Liver (tissue), 9 donors: ENCODE measurements around the gene DGCR6L. TPM values are rescaled to one million over a fixed set of nuclear protein-coding genes. Genes with fewer than 3 reads are reported as not detected.
"Not testable (repeated sequence)": the region's sequence is repeated elsewhere in the genome, so short reads cannot be mapped to it uniquely, and the experiment has no call there.

Source experiments
- DNase-seq: peaks from one replicate; pipeline ENCODE4 v3.0.0-alpha.2; 2017; ENCODE audit warnings: low spot score
- H3K27ac ChIP-seq, 2 donors: one replicate each; pipeline ENCODE4 v1.7.0; 2013; ENCODE audit warnings: inconsistent platforms in 2 of 2, low read length in 2 of 2, control low read depth in 1 of 2, low read depth in 1 of 2, mild to moderate bottlenecking in 1 of 2
- H3K27me3 ChIP-seq, 4 donors: one replicate each; pipeline versions ENCODE4 v1.6.1 to v1.7.0; 2013; ENCODE audit warnings: low read length in 3 of 4, inconsistent platforms in 1 of 4, mild to moderate bottlenecking in 1 of 4, moderate library complexity in 1 of 4; ENCODE audit not compliant: control insufficient read depth in 4 of 4, insufficient read depth in 4 of 4
- H3K36me3 ChIP-seq, 4 donors: one replicate each; pipeline versions ENCODE4 v1.6.1 to v1.7.0; 2013; ENCODE audit warnings: low read length in 3 of 4, mild to moderate bottlenecking in 3 of 4, low read depth in 1 of 4, moderate library complexity in 1 of 4; ENCODE audit not compliant: control insufficient read depth in 4 of 4, insufficient read depth in 3 of 4
- H3K4me1 ChIP-seq, 4 donors: one replicate each; pipeline versions ENCODE4 v1.6.1 to v1.7.0; 2013; ENCODE audit warnings: low read length in 3 of 4, mild to moderate bottlenecking in 3 of 4, moderate library complexity in 1 of 4; ENCODE audit not compliant: control insufficient read depth in 4 of 4, insufficient read depth in 4 of 4
- H3K4me3 ChIP-seq, 3 donors: one replicate each; pipeline versions ENCODE4 v1.6.1 to v1.7.0; 2013; ENCODE audit warnings: low read length in 3 of 3, control low read depth in 1 of 3, low read depth in 1 of 3, mild to moderate bottlenecking in 1 of 3
- H3K9ac ChIP-seq, 2 donors: one replicate each; pipeline ENCODE4 v1.7.0; 2013; ENCODE audit warnings: low read length in 2 of 2, mild to moderate bottlenecking in 2 of 2, moderate library complexity in 2 of 2, control low read depth in 1 of 2, low read depth in 1 of 2
- H3K9me3 ChIP-seq, 4 donors: one replicate each; pipeline versions ENCODE4 v1.6.1 to v1.7.0; 2013; ENCODE audit warnings: low read length in 3 of 4; ENCODE audit not compliant: control insufficient read depth in 4 of 4
- HNF4A ChIP-seq, 2 donors: conservative IDR thresholded peaks; 2 replicates each; pipeline ENCODE4 v1.6.1; 2016; ENCODE audit warnings: antibody characterized with exemption in 2 of 2, mild to moderate bottlenecking in 2 of 2
- HNF4G ChIP-seq: IDR thresholded peaks from 2 replicates; pipeline ENCODE4 v1.6.1; 2016; ENCODE audit warnings: antibody characterized with exemption
- NR2F2 ChIP-seq: IDR thresholded peaks from 2 replicates; pipeline ENCODE4 v1.6.1; 2016; ENCODE audit warnings: antibody characterized with exemption
- TAF1 ChIP-seq: conservative IDR thresholded peaks from 2 replicates; pipeline ENCODE4 v1.6.1; 2016; ENCODE audit warnings: antibody characterized with exemption, mild to moderate bottlenecking
- YY1 ChIP-seq: IDR thresholded peaks from 2 replicates; pipeline ENCODE4 v1.6.1; 2016; ENCODE audit warnings: antibody characterized with exemption, mild to moderate bottlenecking
- WGBS: extraction: QIAGEN DNeasy Blood & Tissue Kit; methylation state at CpG from one replicate; pipeline ENCODE4 v1.1.7; 2013; 5-methylcytosine and 5-hydroxymethylcytosine counted together
- polyA plus RNA-seq, 2 donors: library from polyadenylated mRNA; stranded (reverse) in 1 of 2; unstranded in 1 of 2; fragments of 200-250 nt in 1 of 2; fragments of >200 nt in 1 of 2; fragmentation: Nextera tagmentation in 1 of 2; extraction: Ambion mirVana in 1 of 2; gene quantifications; one replicate each; pipeline versions ENCODE4 v1.2.1 to v1.2.3, GENCODE V29; 2013 to 2015
- total RNA-seq, 2 donors: library from RNA; depleted of rRNA; stranded (reverse); fragments of >200 nt; gene quantifications; one replicate each; pipeline ENCODE4 v1.2.3, GENCODE V29; 2014
- TF ChIP-seq, protein P1 (sequence below): IDR thresholded peaks from 2 replicates; pipeline ENCODE4 v1.6.1; 2016; ENCODE audit warnings: antibody characterized with exemption
- TF ChIP-seq, protein P2 (sequence below): fragments of 150-350 bp; IDR thresholded peaks from 2 replicates; pipeline ENCODE4 v1.5.1; 2017; ENCODE audit warnings: improper control_type of control experiment, low read depth, low read length; ENCODE audit not compliant: missing input control
- TF ChIP-seq, protein P3 (sequence below): IDR thresholded peaks from 2 replicates; pipeline ENCODE4 v1.6.1; 2016; ENCODE audit warnings: antibody characterized with exemption, mild to moderate bottlenecking
- donor health status: healthy.
- donor health status: healthy.
- donor health status: healthy.
- donor health status: healthy.
- donor health status: healthy.

Gene DGCR6L
- total and polyA plus RNA-seq, 4 donors: 40.7 to 105 (median 73.5) TPM

DNA sequence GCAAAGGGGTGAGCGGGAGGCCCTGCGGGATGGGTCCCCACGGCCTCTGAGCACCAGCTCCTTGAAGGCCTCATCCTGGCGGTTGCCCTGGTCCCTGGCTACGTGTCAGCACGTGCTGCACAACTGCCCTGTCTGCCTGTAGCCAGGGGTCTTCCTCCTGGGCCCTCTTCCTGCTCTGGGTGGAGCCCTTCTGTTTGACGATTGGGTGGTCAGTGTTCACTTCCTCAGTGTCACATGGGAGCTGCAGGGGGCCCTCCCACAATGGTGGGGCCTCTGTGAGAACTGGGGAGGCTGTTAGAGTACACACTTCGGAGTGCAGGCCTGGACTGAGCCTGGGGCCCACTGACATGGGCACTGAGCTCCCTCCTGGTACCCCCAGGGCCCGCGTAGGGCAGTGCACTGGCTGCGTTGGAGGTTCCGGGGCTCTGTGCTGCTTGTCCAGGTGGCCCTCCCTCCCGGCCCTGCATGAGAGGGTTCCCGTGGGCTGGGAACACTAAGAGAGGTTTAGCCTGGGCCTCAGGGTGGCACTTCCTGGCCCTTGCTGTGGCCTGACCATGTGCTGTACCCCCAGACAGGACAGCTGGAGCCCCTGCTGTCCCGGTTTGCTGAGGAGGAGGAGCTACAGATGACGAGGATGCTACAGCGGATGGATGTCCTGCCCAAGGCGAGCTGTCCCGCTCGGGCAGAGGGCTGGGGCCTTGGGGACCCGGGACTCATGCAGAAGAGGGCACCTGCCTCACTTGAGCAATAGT lies 13.8 kb downstream of the DGCR6L start (continued):
- TF ChIP-seq, protein P1, sequence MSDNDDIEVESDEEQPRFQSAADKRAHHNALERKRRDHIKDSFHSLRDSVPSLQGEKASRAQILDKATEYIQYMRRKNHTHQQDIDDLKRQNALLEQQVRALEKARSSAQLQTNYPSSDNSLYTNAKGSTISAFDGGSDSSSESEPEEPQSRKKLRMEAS: no peak
- TF ChIP-seq TAF1 (no peak), HNF4A (conservative IDR thresholded peaks at IDR 0.05) (no peak), HNF4G (no peak), NR2F2 (no peak)
- TF ChIP-seq, protein P2, sequence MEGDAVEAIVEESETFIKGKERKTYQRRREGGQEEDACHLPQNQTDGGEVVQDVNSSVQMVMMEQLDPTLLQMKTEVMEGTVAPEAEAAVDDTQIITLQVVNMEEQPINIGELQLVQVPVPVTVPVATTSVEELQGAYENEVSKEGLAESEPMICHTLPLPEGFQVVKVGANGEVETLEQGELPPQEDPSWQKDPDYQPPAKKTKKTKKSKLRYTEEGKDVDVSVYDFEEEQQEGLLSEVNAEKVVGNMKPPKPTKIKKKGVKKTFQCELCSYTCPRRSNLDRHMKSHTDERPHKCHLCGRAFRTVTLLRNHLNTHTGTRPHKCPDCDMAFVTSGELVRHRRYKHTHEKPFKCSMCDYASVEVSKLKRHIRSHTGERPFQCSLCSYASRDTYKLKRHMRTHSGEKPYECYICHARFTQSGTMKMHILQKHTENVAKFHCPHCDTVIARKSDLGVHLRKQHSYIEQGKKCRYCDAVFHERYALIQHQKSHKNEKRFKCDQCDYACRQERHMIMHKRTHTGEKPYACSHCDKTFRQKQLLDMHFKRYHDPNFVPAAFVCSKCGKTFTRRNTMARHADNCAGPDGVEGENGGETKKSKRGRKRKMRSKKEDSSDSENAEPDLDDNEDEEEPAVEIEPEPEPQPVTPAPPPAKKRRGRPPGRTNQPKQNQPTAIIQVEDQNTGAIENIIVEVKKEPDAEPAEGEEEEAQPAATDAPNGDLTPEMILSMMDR: no peak

DNA sequence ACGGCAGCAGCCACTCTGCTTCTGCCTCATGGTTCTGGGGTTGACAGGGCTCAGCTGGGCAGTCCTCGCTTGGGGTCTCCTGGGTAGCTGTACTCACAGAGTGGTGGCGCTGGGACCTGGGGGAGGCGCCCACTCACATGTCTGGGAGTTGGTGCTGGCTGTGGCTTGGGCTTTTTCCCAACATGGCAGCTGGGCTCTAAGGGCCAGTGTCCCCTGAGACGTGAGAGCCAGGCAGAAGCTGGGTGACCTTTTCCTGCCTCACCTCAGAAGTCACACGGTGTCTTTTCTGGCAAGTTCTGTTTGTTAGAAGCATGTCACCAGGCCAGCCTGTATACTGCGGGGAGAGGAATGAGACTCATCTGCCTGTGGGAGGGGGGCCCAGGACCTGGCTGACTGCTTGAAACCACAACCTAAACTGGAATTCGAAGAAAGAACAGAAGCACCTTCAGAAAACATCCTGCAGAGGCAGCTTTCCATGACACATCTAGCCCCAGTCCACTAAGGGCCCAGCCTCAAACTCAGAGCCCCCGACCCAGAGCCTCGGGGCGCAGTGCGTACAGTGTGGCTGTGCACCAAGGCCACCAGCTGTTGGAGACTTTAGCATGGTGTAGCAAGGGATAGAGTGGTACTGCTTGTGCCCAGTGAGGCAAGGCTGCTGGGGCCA lies 14.5 kb downstream of the DGCR6L start:
- 88% methylated on average over 12 of the region's 12 CpGs for WGBS
- not testable (repeated sequence) for H3K9ac ChIP-seq, H3K36me3 ChIP-seq, DNase-seq, H3K27ac ChIP-seq, H3K27me3 ChIP-seq, H3K9me3 ChIP-seq, H3K4me3 ChIP-seq
- peaks cover 0 to 13% (median 6%) of the 10 kb centered on the region in 4 donors for H3K4me1 ChIP-seq

DNA sequence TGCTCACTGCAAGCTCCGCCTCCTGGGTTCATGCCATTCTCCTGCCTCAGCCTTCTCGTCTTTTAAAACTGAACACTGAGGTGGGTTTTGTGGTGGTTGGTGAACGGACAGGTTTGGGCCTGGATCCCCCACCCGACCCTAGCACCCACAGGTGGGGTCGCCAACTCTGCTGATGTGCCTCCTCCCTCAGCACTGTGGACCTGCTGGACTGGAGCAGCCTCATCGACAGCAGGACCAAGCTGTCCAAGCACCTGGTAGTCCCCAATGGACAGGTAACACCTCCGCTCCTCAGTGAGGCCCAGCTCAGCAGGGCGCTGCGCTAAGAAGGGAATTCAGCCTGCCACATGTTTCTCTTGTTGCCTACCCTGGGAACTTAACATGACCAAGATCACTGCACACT lies 15.2 kb downstream of the DGCR6L start:
- Histone ChIP-seq H3K36me3 (no peaks in the 10 kb centered on the region), H3K9me3 (no peaks in the 10 kb centered on the region), H3K4me3 (no peak overlapping the region), H3K27ac (no peak overlapping the region), H3K27me3 (no peaks in the 10 kb centered on the region), H3K9ac (no peak overlapping the region), H3K4me1 (peaks cover 0 to 20% (median 11%) of the 10 kb centered on the region in 4 donors)
- TF ChIP-seq YY1: no peak
- TF ChIP-seq, protein P3, sequence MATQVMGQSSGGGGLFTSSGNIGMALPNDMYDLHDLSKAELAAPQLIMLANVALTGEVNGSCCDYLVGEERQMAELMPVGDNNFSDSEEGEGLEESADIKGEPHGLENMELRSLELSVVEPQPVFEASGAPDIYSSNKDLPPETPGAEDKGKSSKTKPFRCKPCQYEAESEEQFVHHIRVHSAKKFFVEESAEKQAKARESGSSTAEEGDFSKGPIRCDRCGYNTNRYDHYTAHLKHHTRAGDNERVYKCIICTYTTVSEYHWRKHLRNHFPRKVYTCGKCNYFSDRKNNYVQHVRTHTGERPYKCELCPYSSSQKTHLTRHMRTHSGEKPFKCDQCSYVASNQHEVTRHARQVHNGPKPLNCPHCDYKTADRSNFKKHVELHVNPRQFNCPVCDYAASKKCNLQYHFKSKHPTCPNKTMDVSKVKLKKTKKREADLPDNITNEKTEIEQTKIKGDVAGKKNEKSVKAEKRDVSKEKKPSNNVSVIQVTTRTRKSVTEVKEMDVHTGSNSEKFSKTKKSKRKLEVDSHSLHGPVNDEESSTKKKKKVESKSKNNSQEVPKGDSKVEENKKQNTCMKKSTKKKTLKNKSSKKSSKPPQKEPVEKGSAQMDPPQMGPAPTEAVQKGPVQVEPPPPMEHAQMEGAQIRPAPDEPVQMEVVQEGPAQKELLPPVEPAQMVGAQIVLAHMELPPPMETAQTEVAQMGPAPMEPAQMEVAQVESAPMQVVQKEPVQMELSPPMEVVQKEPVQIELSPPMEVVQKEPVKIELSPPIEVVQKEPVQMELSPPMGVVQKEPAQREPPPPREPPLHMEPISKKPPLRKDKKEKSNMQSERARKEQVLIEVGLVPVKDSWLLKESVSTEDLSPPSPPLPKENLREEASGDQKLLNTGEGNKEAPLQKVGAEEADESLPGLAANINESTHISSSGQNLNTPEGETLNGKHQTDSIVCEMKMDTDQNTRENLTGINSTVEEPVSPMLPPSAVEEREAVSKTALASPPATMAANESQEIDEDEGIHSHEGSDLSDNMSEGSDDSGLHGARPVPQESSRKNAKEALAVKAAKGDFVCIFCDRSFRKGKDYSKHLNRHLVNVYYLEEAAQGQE: no peak
- DNase-seq: no peak
- 88% methylated on average over 9 of the region's 9 CpGs for WGBS

DNA sequence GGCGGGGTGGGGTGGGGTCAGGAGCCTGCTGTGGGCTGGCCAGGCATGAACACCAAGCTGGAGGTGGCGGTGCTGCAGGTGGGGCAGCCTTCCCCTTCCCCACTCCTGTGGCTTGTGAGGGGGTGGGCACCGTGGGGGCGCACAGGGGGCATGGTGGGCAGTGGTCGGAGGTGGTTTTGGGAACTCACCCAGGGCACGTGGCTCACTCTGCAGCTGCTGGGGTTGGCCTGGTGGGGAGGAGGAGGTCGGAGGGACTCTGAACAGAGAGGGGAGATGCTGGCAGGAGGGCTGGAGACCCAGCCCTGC lies 16.7 kb downstream of the DGCR6L start:
- peaks cover 4 to 26% (median 14%) of the 10 kb centered on the region in 4 donors for H3K4me1 ChIP-seq
- H3K27ac ChIP-seq, H3K9ac ChIP-seq, H3K9me3 ChIP-seq, H3K27me3 ChIP-seq, H3K4me3 ChIP-seq, DNase-seq, H3K36me3 ChIP-seq: not testable (repeated sequence)
- WGBS: 84% methylated on average over 7 of the region's 7 CpGs
